Progenitor cell of endocrine pancreas (in vitro differentiated cells): ENCODE measurements around the gene GMDS. TPM values are rescaled to one million over a fixed set of nuclear protein-coding genes. Genes with fewer than 3 reads are reported as not detected.

Experiments
- DNase-seq: peaks from one replicate; pipeline ENCODE4 v3.0.0; 2021; ENCODE audit warnings: low spot score; ENCODE audit not compliant: unreplicated experiment
- H3K27ac Mint-ChIP-seq: 2 replicates; pipeline ENCODE4 v1.8.0; 2021; ENCODE audit warnings: mild to moderate bottlenecking, moderate library complexity, mixed read lengths
- H3K27me3 Mint-ChIP-seq: 2 replicates; pipeline ENCODE4 v1.8.0; 2021; ENCODE audit warnings: mixed read lengths
- H3K36me3 Mint-ChIP-seq: 2 replicates; pipeline ENCODE4 v1.8.0; 2022; ENCODE audit warnings: mixed read lengths; ENCODE audit not compliant: insufficient read depth
- H3K4me1 Mint-ChIP-seq: 2 replicates; pipeline ENCODE4 v1.8.0; 2021; ENCODE audit warnings: low read depth, mixed read lengths
- H3K4me3 Mint-ChIP-seq: 2 replicates; pipeline ENCODE4 v1.8.0; 2021; ENCODE audit warnings: low read depth, mild to moderate bottlenecking, moderate library complexity, mixed read lengths
- H3K9me3 Mint-ChIP-seq: 2 replicates; pipeline ENCODE4 v1.8.0; 2021; ENCODE audit warnings: low read depth, mixed read lengths
- CTCF ChIP-seq: fragments of 200-600 bp; sonication (generic); IDR thresholded peaks from one replicate; pipeline ENCODE4 v1.5.0; 2021; ENCODE audit warnings: antibody characterized with exemption, mild to moderate bottlenecking; ENCODE audit not compliant: unreplicated experiment
- total RNA-seq: library from RNA; stranded (reverse); gene quantifications from 2 replicates; pipeline ENCODE4 v1.2.1, GENCODE V29; 2021

GMDS gene
- total RNA-seq, 1 donor from 2014 or later = 17.2 TPM

- Mint-ChIP-seq H3K4me3 (no peak overlapping the region), H3K27ac (no peak overlapping the region), H3K9me3 (peaks cover 3% of the 10 kb centered on the region), H3K4me1 (peaks cover 6% of the 10 kb centered on the region), H3K36me3 (no peaks in the 10 kb centered on the region), H3K27me3 (peaks cover 4% of the 10 kb centered on the region)
- no peak for DNase-seq
- TF ChIP-seq CTCF = no peak
Observed at GRCh38 chr6:1809291-1809988, 436.0 kb downstream of the GMDS start.

- H3K27ac Mint-ChIP-seq = no peak overlapping the region
- no peak for TF ChIP-seq CTCF
- DNase-seq = no peak
- H3K4me3 Mint-ChIP-seq = no peak overlapping the region
- H3K36me3 Mint-ChIP-seq = no peaks in the 10 kb centered on the region
- H3K27me3 Mint-ChIP-seq = peaks cover 2% of the 10 kb centered on the region
- peaks cover 3% of the 10 kb centered on the region for H3K9me3 Mint-ChIP-seq
- peaks cover 13% of the 10 kb centered on the region for H3K4me1 Mint-ChIP-seq
Observed at GRCh38 chr6:1806935-1807334, 438.5 kb downstream of the GMDS start.

GRCh38 chr6:1802491-1803395, 442.7 kb downstream of the GMDS start:
- Mint-ChIP-seq H3K4me1 (peaks cover 24% of the 10 kb centered on the region), H3K4me3 (no peak overlapping the region), H3K27me3 (peaks cover 3% of the 10 kb centered on the region)

GRCh38 chr6:1801401-1801800, 444.0 kb downstream of the GMDS start:
- H3K4me3 Mint-ChIP-seq = peak overlapping the region; percentile 37
- H3K4me1 Mint-ChIP-seq = peaks cover 24% of the 10 kb centered on the region
- no peak for DNase-seq
- H3K27ac Mint-ChIP-seq = peak overlapping the region; percentile 89
- peaks cover 3% of the 10 kb centered on the region for H3K27me3 Mint-ChIP-seq
- no peaks in the 10 kb centered on the region for H3K9me3 Mint-ChIP-seq
- no peaks in the 10 kb centered on the region for H3K36me3 Mint-ChIP-seq
- TF ChIP-seq CTCF = no peak

More at GRCh38 chr6:1802491-1803395, 442.7 kb downstream of the GMDS start:
- Mint-ChIP-seq H3K27ac (peak overlapping the region; percentile 2), H3K36me3 (no peaks in the 10 kb centered on the region), H3K9me3 (peaks cover 2% of the 10 kb centered on the region)
- DNase-seq = no peak
- no peak for TF ChIP-seq CTCF

- Mint-ChIP-seq H3K4me1 (peaks cover 24% of the 10 kb centered on the region), H3K4me3 (no peak overlapping the region), H3K27me3 (peaks cover 3% of the 10 kb centered on the region), H3K27ac (no peak overlapping the region), H3K9me3 (no peaks in the 10 kb centered on the region), H3K36me3 (no peaks in the 10 kb centered on the region)
- DNase-seq = no peak
- TF ChIP-seq CTCF = no peak
Observed at GRCh38 chr6:1800845-1801244, 444.6 kb downstream of the GMDS start.
